Smooth muscle cell (in vitro differentiated cells): ENCODE results near the gene SVEP1. TPM values are rescaled to one million over a fixed set of nuclear protein-coding genes. Genes with fewer than 3 reads are reported as not detected.
"Not testable (repeated sequence)": the region's sequence is repeated elsewhere in the genome, so short reads cannot be mapped to it uniquely, and the experiment has no call there.

Experiments used
- DNase-seq: peaks from one replicate; lab custom pipeline; 2025; ENCODE audit not compliant: unreplicated experiment; lab: John Stamatoyannopoulos, UW
- H2AFZ ChIP-seq: fragments of 200-600 bp; sonication (generic); 2 replicates; pipeline ENCODE4 v1.6.0; 2016; ENCODE audit warnings: antibody characterized with exemption, low read depth, mild to moderate bottlenecking
- H3F3A ChIP-seq: fragments of 200-600 bp; sonication (generic); 2 replicates; pipeline ENCODE4 v1.6.0; 2017; ENCODE audit warnings: antibody characterized with exemption, low read depth
- H3K27ac ChIP-seq: fragments of 200-600 bp; sonication (generic); 2 replicates; pipeline ENCODE4 v1.5.1; 2016; ENCODE audit warnings: low read depth, mild to moderate bottlenecking
- H3K27me3 ChIP-seq: fragments of 200-600 bp; sonication (generic); 2 replicates; pipeline ENCODE4 v1.6.1; 2016; ENCODE audit warnings: low read depth, mild to moderate bottlenecking
- H3K36me3 ChIP-seq: fragments of 200-600 bp; sonication (generic); 2 replicates; pipeline ENCODE4 v1.5.1; 2016; ENCODE audit warnings: low read depth
- H3K4me1 ChIP-seq: fragments of 200-600 bp; sonication (generic); 2 replicates; pipeline ENCODE4 v1.5.1; 2016; ENCODE audit warnings: low read depth
- H3K4me2 ChIP-seq: fragments of 200-600 bp; sonication (generic); 2 replicates; pipeline ENCODE4 v1.6.0; 2016; ENCODE audit warnings: mild to moderate bottlenecking
- H3K4me3 ChIP-seq: fragments of 200-600 bp; sonication (generic); 2 replicates; pipeline ENCODE4 v1.5.1; 2016; ENCODE audit warnings: mild to moderate bottlenecking
- H3K79me2 ChIP-seq: fragments of 200-600 bp; sonication (generic); 2 replicates; pipeline ENCODE4 v1.6.0; 2016; ENCODE audit warnings: low read depth, mild to moderate bottlenecking
- H3K9ac ChIP-seq: fragments of 200-600 bp; sonication (generic); 2 replicates; pipeline ENCODE4 v1.6.0; 2016; ENCODE audit warnings: low read depth
- H3K9me3 ChIP-seq: fragments of 200-600 bp; sonication (generic); replicated peaks from 2 replicates; pipeline ENCODE4 v1.5.1; 2016; ENCODE audit warnings: low read depth
- H4K20me1 ChIP-seq: fragments of 200-600 bp; sonication (generic); 2 replicates; pipeline ENCODE4 v1.6.0; 2016; ENCODE audit warnings: low read depth
- CTCF ChIP-seq: fragments of 200-600 bp; sonication (generic); IDR thresholded peaks from 2 replicates; pipeline ENCODE4 v1.5.1; 2017; ENCODE audit warnings: borderline replicate concordance, mild to moderate bottlenecking, antibody characterized with exemption; ENCODE audit not compliant: insufficient read depth, poor library complexity, severe bottlenecking
- WGBS: methylation state at CpG from one replicate; pipeline ENCODE4 v1.1.7; 2016; ENCODE audit warnings: low lambda C conversion rate; 5-methylcytosine and 5-hydroxymethylcytosine counted together
- polyA plus RNA-seq: library from polyadenylated mRNA; unstranded; fragments of >200 nt; fragmentation: Nextera tagmentation; extraction: Ambion mirVana; gene quantifications from 2 replicates; pipeline ENCODE4 v1.2.1, GENCODE V29; 2016
- total RNA-seq: library from RNA; depleted of rRNA; stranded (reverse); fragments of >200 nt; gene quantifications from 2 replicates; pipeline ENCODE4 v1.2.3, GENCODE V29; 2014

SVEP1 gene
- total and polyA plus RNA-seq, 2 experiments from 2014 or later = 6.4 to 14.8 TPM

GRCh38 chr9:110405858-110406443 lies 173.6 kb downstream of the SVEP1 start:
- Histone ChIP-seq H3K9ac (no peak overlapping the region), H3K27ac (no peak overlapping the region), H3K36me3 (no peaks in the 10 kb centered on the region), H3F3A (no peaks in the 10 kb centered on the region), H3K4me3 (no peak overlapping the region), H3K79me2 (no peaks in the 10 kb centered on the region), H3K4me2 (no peak overlapping the region), H2AFZ (no peak overlapping the region), H3K9me3 (no peaks in the 10 kb centered on the region), H3K4me1 (no peaks in the 10 kb centered on the region), H3K27me3 (no peaks in the 10 kb centered on the region), H4K20me1 (no peaks in the 10 kb centered on the region)
- no peak for DNase-seq
- no peak for TF ChIP-seq CTCF
- 83% methylated on average over 9 of the region's 9 CpGs for WGBS

DNA sequence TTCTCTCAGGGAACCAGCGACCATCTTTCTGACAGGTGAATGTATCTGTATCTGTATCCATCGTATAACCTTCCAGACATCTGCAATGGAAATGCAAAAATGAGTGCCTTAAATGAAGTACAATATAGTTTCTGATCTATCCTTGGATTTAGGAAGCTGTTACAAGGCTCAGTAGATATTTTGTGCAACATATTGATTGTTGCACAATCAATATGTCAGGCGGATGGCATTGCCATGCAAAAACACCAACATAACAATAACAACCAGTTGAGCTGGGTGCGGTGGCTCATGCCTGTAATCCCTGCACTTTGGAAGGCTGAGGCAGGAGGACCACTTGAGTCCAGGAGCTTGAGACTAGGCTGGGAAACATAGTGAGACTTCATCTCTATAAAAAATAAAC lies 175.1 kb downstream of the SVEP1 start:
- Histone ChIP-seq H3K4me1 (no peaks in the 10 kb centered on the region), H3K27ac (no peak overlapping the region), H3F3A (no peaks in the 10 kb centered on the region), H2AFZ (no peak overlapping the region), H3K4me2 (no peak overlapping the region), H3K9ac (no peak overlapping the region), H3K9me3 (no peaks in the 10 kb centered on the region), H4K20me1 (no peaks in the 10 kb centered on the region), H3K36me3 (peaks cover 5% of the 10 kb centered on the region), H3K79me2 (no peaks in the 10 kb centered on the region), H3K27me3 (no peaks in the 10 kb centered on the region), H3K4me3 (no peak overlapping the region)
- 98% methylated on average over 4 of the region's 4 CpGs for WGBS
- TF ChIP-seq CTCF = no peak
- DNase-seq = no peak

- DNase-seq = no peak
- Histone ChIP-seq H3K4me1 (no peaks in the 10 kb centered on the region), H3K4me3 (no peak overlapping the region), H2AFZ (no peak overlapping the region), H3K4me2 (no peak overlapping the region), H3K9me3 (no peaks in the 10 kb centered on the region), H3K27ac (no peak overlapping the region), H3K9ac (no peak overlapping the region), H3K79me2 (no peaks in the 10 kb centered on the region), H3K27me3 (no peaks in the 10 kb centered on the region), H4K20me1 (no peaks in the 10 kb centered on the region), H3K36me3 (peaks cover 5% of the 10 kb centered on the region), H3F3A (no peaks in the 10 kb centered on the region)
- TF ChIP-seq CTCF = no peak
- WGBS = 93% methylated on average over 4 of the region's 4 CpGs
Observed at GRCh38 chr9:110399983-110400382, 179.6 kb downstream of the SVEP1 start.

DNA sequence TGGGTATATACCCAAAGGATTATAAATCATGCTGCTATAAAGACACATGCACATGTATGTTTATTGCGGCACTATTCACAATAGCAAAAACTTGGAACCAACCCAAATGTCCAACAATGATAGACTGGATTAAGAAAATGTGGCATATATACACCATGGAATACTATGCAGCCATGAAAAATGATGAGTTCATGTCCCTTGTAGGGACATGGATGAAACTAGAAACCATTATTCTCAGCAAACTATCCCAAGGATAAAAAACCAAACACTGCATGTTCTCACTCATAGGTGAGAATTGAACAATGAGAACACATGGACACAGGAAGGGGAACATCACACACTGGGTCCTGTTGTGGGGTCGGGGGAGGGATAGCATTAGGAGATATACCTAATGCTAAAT lies 180.5 kb downstream of the SVEP1 start:
- H3K4me2 ChIP-seq, H3K9ac ChIP-seq, H3K79me2 ChIP-seq, H3K27ac ChIP-seq, H4K20me1 ChIP-seq, H3K9me3 ChIP-seq, H3K27me3 ChIP-seq, H2AFZ ChIP-seq, H3K4me1 ChIP-seq, DNase-seq, H3K36me3 ChIP-seq, H3F3A ChIP-seq, H3K4me3 ChIP-seq: not testable (repeated sequence)
- 50% methylated on average over 2 of the region's 2 CpGs for WGBS
